ENCODE data around the gene NPM3.

The NPM3 gene

GRCh38 chr10:101749047-101750016 is 33.9 kb downstream of the NPM3 start:
- no peak for DNase-seq

DNA sequence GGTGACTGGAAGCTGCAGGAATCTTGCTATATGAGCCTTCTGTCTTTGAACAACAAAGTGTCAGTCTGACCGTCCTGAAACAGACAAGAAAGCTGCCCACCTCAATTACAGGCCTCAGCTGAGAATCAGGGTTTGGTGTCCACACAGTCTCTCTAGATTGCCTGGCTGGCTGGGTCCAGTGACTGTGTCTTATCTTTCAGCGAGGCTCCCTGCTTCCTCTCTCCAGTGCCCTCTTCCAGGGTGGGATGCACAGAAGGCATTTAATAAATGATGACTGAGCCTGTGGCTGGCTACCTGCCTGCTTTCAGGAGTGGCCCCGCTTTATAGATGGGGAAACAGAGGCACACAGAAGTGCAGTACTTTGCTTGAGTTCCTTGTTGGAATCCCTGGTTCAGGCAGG is 34.8 kb downstream of the NPM3 start:
- DNase-seq, result no peak

GRCh38 chr10:101745074-101745696 is 38.1 kb downstream of the NPM3 start:
- no peak for DNase-seq

DNA sequence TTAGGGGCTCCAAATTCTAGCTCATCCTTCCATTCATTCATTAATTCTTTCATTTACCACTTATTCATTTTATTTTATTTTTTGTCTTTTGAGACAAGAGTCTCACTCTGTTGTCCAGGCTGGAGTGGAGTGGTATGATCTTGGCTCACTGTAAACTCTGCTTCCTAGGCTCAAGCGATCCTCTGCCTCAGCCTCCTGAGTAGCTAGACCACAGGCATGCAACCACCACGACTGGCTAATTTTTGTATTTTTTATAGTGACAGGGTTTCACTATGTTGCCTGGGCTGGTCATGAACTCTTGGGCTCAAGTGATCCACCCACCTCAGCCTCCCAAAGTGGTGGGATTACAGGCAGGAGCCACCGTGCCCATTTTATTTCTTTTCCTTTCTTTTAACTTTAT is 39.0 kb downstream of the NPM3 start:
- DNase-seq, result no peak

- DNase-seq, result no peak
Measured at GRCh38 chr10:101741938-101742337, 41.3 kb downstream of the NPM3 start.

DNA sequence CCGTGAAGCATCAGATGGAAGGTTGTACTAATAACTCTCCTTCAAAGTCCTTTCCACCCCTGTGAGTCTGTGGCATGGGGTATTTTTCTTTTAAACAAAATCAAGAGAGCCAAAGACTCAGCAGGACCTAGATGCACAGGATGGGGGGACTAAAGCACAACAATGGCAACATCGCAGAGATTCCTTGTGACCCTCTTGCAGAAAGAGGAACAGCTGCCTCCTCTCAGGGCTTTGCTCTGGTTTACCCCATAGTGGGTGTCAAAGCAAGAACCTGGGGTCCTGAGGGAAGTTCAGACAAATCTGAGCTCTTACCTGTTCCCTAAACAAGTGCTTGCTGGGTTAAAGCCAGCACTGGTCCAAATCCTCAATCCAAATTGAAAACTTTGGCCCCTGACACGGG is 46.6 kb downstream of the NPM3 start:
- DNase-seq, result no peak

- DNase-seq, result no peak
Measured at GRCh38 chr10:101732096-101732495, 51.1 kb downstream of the NPM3 start.

All from right hindlimb (tissue), 1 donor.